OCI-LY1 (cell line): ENCODE measurements around the gene ZNF134.

Experiments used
- H2AFZ ChIP-seq: fragments of 200-600 bp; sonication (generic), shearing (Covaris generic); 2 replicates; pipeline ENCODE4 v1.6.0; 2014; ENCODE audit warnings: antibody characterized with exemption, mild to moderate bottlenecking, low read length
- H3F3A ChIP-seq: fragments of 200-600 bp; sonication (generic), shearing (Covaris generic); 2 replicates; pipeline ENCODE4 v1.6.0; 2014; ENCODE audit warnings: mild to moderate bottlenecking, antibody characterized with exemption, low read length, moderate library complexity; ENCODE audit not compliant: insufficient read depth
- H3K27ac ChIP-seq: fragments of 200-600 bp; sonication (generic); 2 replicates; pipeline ENCODE4 v1.5.1; 2014; ENCODE audit warnings: low read length, mixed run types, mild to moderate bottlenecking, low read depth; ENCODE audit not compliant: poor library complexity, severe bottlenecking
- H3K27me3 ChIP-seq: fragments of 200-600 bp; sonication (generic); 2 replicates; pipeline ENCODE4 v1.6.0; 2014; ENCODE audit warnings: antibody characterized with exemption, mild to moderate bottlenecking, low read length, moderate library complexity; ENCODE audit not compliant: insufficient read depth
- H3K36me3 ChIP-seq: fragments of 200-600 bp; sonication (generic); 2 replicates; pipeline ENCODE4 v1.6.1; 2014; ENCODE audit warnings: mild to moderate bottlenecking, antibody characterized with exemption, low read length, moderate library complexity, mixed read lengths; ENCODE audit not compliant: insufficient read depth
- H3K4me1 ChIP-seq: fragments of 200-600 bp; sonication (generic); 2 replicates; pipeline ENCODE4 v1.5.1; 2014; ENCODE audit warnings: mild to moderate bottlenecking, low read length, moderate library complexity; ENCODE audit not compliant: insufficient read depth, severe bottlenecking
- H3K4me2 ChIP-seq: fragments of 200-600 bp; sonication (generic), shearing (Covaris generic); 2 replicates; pipeline ENCODE4 v1.6.1; 2014; ENCODE audit warnings: low read length
- H3K4me3 ChIP-seq: fragments of 200-600 bp; sonication (generic); 2 replicates; pipeline ENCODE4 v1.5.1; 2014; ENCODE audit warnings: low read length, low read depth, mild to moderate bottlenecking, mixed read lengths; ENCODE audit not compliant: poor library complexity, severe bottlenecking
- H3K79me2 ChIP-seq: fragments of 200-600 bp; shearing (Covaris generic); 2 replicates; pipeline ENCODE4 v1.6.1; 2016; ENCODE audit warnings: mixed run types, low read length, mixed read lengths; ENCODE audit not compliant: insufficient read depth
- H3K9ac ChIP-seq: fragments of 200-600 bp; sonication (generic), shearing (Covaris generic); 2 replicates; pipeline ENCODE4 v1.6.1; 2014; ENCODE audit warnings: mild to moderate bottlenecking, low read length, mixed read lengths
- H3K9me2 ChIP-seq: fragments of 200-600 bp; sonication (generic), shearing (Covaris generic); 2 replicates; pipeline ENCODE4 v1.6.1; 2014; ENCODE audit warnings: low read depth, mild to moderate bottlenecking, low read length, mixed read lengths
- H3K9me3 ChIP-seq: fragments of 200-600 bp; shearing (Covaris generic); 2 replicates; pipeline ENCODE4 v1.6.1; 2014; ENCODE audit warnings: low read length, mixed read lengths
- H4K20me1 ChIP-seq: fragments of 200-600 bp; sonication (generic), shearing (Covaris generic); 2 replicates; pipeline ENCODE4 v1.6.0; 2016; ENCODE audit warnings: mild to moderate bottlenecking, low read length; ENCODE audit not compliant: insufficient read depth
- EZH2 ChIP-seq: fragments of 200-600 bp; sonication (generic), shearing (Covaris generic); IDR thresholded peaks from 2 replicates; pipeline ENCODE4 v1.8.0; 2017; ENCODE audit warnings: borderline replicate concordance, mixed run types, mild to moderate bottlenecking, antibody characterized with exemption, low read length, moderate library complexity, mixed read lengths
- TF ChIP-seq, protein P1 (sequence below): fragments of 200-600 bp; sonication (generic), shearing (Covaris generic); IDR thresholded peaks from 2 replicates; pipeline ENCODE4 v1.5.1; 2017; ENCODE audit warnings: mild to moderate bottlenecking, antibody characterized with exemption, low read length, moderate library complexity, mixed read lengths

ZNF134 gene

GRCh38 chr19:57637379-57637778 lies 23.3 kb downstream of the ZNF134 start:
- no peak overlapping the region for H3K4me2 ChIP-seq
- no peak overlapping the region for H2AFZ ChIP-seq
- no peak overlapping the region for H3K27ac ChIP-seq
- peaks cover 12% of the 10 kb centered on the region for H3K4me1 ChIP-seq
- H3K79me2 ChIP-seq = 0 out of 2 replicates have a peak, but pooled peaks cover 5% of the 10 kb centered on the region
- H4K20me1 ChIP-seq = no peaks in the 10 kb centered on the region
- H3K36me3 ChIP-seq = peaks cover 77% of the 10 kb centered on the region
- peaks cover 38% of the 10 kb centered on the region for H3K9me3 ChIP-seq
- no peaks in the 10 kb centered on the region for H3K9me2 ChIP-seq
- H3K27me3 ChIP-seq = no peaks in the 10 kb centered on the region
- H3K4me3 ChIP-seq = no peak overlapping the region
- TF ChIP-seq, protein P1, sequence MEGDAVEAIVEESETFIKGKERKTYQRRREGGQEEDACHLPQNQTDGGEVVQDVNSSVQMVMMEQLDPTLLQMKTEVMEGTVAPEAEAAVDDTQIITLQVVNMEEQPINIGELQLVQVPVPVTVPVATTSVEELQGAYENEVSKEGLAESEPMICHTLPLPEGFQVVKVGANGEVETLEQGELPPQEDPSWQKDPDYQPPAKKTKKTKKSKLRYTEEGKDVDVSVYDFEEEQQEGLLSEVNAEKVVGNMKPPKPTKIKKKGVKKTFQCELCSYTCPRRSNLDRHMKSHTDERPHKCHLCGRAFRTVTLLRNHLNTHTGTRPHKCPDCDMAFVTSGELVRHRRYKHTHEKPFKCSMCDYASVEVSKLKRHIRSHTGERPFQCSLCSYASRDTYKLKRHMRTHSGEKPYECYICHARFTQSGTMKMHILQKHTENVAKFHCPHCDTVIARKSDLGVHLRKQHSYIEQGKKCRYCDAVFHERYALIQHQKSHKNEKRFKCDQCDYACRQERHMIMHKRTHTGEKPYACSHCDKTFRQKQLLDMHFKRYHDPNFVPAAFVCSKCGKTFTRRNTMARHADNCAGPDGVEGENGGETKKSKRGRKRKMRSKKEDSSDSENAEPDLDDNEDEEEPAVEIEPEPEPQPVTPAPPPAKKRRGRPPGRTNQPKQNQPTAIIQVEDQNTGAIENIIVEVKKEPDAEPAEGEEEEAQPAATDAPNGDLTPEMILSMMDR = no peak
- TF ChIP-seq EZH2 = no peak
- no peak overlapping the region for H3K9ac ChIP-seq
- H3F3A ChIP-seq = no peaks in the 10 kb centered on the region

GRCh38 chr19:57641715-57642234 lies 27.7 kb downstream of the ZNF134 start:
- no peaks in the 10 kb centered on the region for H3K9me2 ChIP-seq
- H3K9me3 ChIP-seq = peaks cover 43% of the 10 kb centered on the region
- H3F3A ChIP-seq = no peaks in the 10 kb centered on the region
- H3K27ac ChIP-seq = no peak overlapping the region
- no peaks in the 10 kb centered on the region for H3K27me3 ChIP-seq
- no peak overlapping the region for H2AFZ ChIP-seq
- TF ChIP-seq, protein P1 = no peak
- TF ChIP-seq EZH2 = no peak
- H3K4me1 ChIP-seq = no peaks in the 10 kb centered on the region
- peaks cover 64% of the 10 kb centered on the region for H3K36me3 ChIP-seq
- no peak overlapping the region for H3K4me2 ChIP-seq
- H3K79me2 ChIP-seq = no peaks in the 10 kb centered on the region
- no peaks in the 10 kb centered on the region for H4K20me1 ChIP-seq
- no peak overlapping the region for H3K4me3 ChIP-seq
- no peak overlapping the region for H3K9ac ChIP-seq

DNA sequence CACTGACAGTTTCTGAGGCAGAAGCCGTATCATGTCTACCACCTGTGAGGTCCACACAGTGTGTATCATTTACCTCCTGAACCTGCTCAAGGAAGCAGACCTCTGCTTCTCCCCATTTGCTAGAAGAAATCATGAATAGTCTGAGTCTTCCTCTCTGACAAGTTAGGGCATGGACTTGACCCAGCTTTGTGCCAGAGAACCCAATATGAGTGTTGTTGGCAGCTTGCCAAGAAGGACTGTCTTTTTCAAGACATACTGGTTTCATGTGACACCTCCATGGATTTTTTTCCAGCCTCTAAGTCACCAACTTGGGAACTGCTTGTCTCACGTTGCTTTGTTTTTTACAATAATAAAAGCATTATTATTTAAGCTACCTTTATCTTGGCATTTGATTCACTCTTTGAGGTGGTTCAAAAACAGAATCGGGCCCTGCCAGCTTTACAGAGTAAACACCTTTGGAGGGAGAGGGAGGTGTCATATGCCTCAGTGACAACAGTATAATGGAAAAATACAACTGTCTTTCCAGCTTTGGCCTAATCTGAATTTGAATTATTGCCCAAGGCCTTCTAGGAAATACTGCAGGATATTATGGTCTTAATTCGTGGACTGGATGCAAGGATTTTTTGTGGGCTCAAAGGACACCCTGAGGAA lies 28.5 kb downstream of the ZNF134 start:
- Histone ChIP-seq H3K4me1 (no peaks in the 10 kb centered on the region), H3K36me3 (peaks cover 57% of the 10 kb centered on the region), H3K9me3 (peaks cover 38% of the 10 kb centered on the region)

More for the DNA sequence above, 28.5 kb downstream of the ZNF134 start:
- Histone ChIP-seq H3K4me3 (no peak overlapping the region), H3K4me2 (no peak overlapping the region), H3K27ac (no peak overlapping the region), H3F3A (no peaks in the 10 kb centered on the region), H3K79me2 (no peaks in the 10 kb centered on the region), H2AFZ (no peak overlapping the region), H3K9me2 (no peaks in the 10 kb centered on the region), H3K27me3 (no peaks in the 10 kb centered on the region), H3K9ac (no peak overlapping the region), H4K20me1 (no peaks in the 10 kb centered on the region)
- TF ChIP-seq, protein P1 = no peak
